Measurements from ENCODE around the gene SLC38A8. TPM values are rescaled to one million over a fixed set of nuclear protein-coding genes. Genes with fewer than 3 reads are reported as not detected.

The SLC38A8 gene
- total RNA-seq, 2 donors from 2014 or later = not detected

GRCh38 chr16:83969771-83970429 lies 72.7 kb downstream of the SLC38A8 start:
- Mint-ChIP-seq H3K4me3 (peak overlapping the region; percentile 59), H3K27ac (no peak overlapping the region), H3K36me3 (ENCODE audit: low read depth) (peaks cover 6% of the 10 kb centered on the region), H3K27me3 (peaks cover 19% of the 10 kb centered on the region), H3K4me1 (peaks cover 2% of the 10 kb centered on the region)
- DNase-seq (no peak), ATAC-seq (no peak)
- no peaks in the 10 kb centered on the region for H3K9me3 ChIP-seq (ENCODE audit: control insufficient read depth, low read length, poor library complexity, severe bottlenecking)

- no peak for DNase-seq
- Mint-ChIP-seq H3K4me3 (peak overlapping the region; percentile 57), H3K27ac (no peak overlapping the region), H3K27me3 (peaks cover 13% of the 10 kb centered on the region), H3K36me3 (ENCODE audit: low read depth) (peaks cover 6% of the 10 kb centered on the region), H3K4me1 (peaks cover 2% of the 10 kb centered on the region)
- H3K9me3 ChIP-seq (ENCODE audit: control insufficient read depth, low read length, poor library complexity, severe bottlenecking) = no peaks in the 10 kb centered on the region
- ATAC-seq = no peak
Observed at GRCh38 chr16:83968891-83969649, 73.5 kb downstream of the SLC38A8 start.

- H3K4me1 Mint-ChIP-seq = peaks cover 2% of the 10 kb centered on the region
- ATAC-seq (no peak), DNase-seq (no peak)
- H3K27ac Mint-ChIP-seq = no peak overlapping the region
- no peak overlapping the region for H3K4me3 Mint-ChIP-seq
- H3K9me3 ChIP-seq (ENCODE audit: control insufficient read depth, low read length, poor library complexity, severe bottlenecking) = no peaks in the 10 kb centered on the region
- peaks cover 6% of the 10 kb centered on the region for H3K36me3 Mint-ChIP-seq (ENCODE audit: low read depth)
- H3K27me3 Mint-ChIP-seq = peaks cover 13% of the 10 kb centered on the region
Observed at GRCh38 chr16:83968306-83968851, 74.2 kb downstream of the SLC38A8 start.

GRCh38 chr16:83967838-83968305 lies 74.7 kb downstream of the SLC38A8 start, which contains the start of gene NECAB2:
NECAB2 (plus strand) TSS chr16:83968244; CDS start chr16:83968649, 405 bp downstream.
- Mint-ChIP-seq H3K36me3 (ENCODE audit: low read depth) (peaks cover 6% of the 10 kb centered on the region), H3K27me3 (peaks cover 9% of the 10 kb centered on the region), H3K4me3 (peak within 1 kb of the TSS; percentile 66), H3K27ac (no peak within 1 kb of the TSS), H3K4me1 (peaks cover 2% of the 10 kb centered on the region)
- no peak for ATAC-seq
- no peak for DNase-seq
- no peaks in the 10 kb centered on the region for H3K9me3 ChIP-seq (ENCODE audit: control insufficient read depth, low read length, poor library complexity, severe bottlenecking)

GRCh38 chr16:83967091-83967490 lies 75.5 kb downstream of the SLC38A8 start:
- DNase-seq = no peak
- no peak overlapping the region for H3K4me3 Mint-ChIP-seq

GRCh38 chr16:83966153-83966696 lies 76.4 kb downstream of the SLC38A8 start:
- Mint-ChIP-seq H3K36me3 (ENCODE audit: low read depth) (peaks cover 6% of the 10 kb centered on the region), H3K4me3 (no peak overlapping the region), H3K4me1 (peaks cover 2% of the 10 kb centered on the region), H3K27me3 (peaks cover 8% of the 10 kb centered on the region), H3K27ac (no peak overlapping the region)
- H3K9me3 ChIP-seq (ENCODE audit: control insufficient read depth, low read length, poor library complexity, severe bottlenecking) = no peaks in the 10 kb centered on the region
- DNase-seq = no peak
- no peak for ATAC-seq

More at GRCh38 chr16:83967091-83967490, 75.5 kb downstream of the SLC38A8 start:
- no peaks in the 10 kb centered on the region for H3K9me3 ChIP-seq (ENCODE audit: control insufficient read depth, low read length, poor library complexity, severe bottlenecking)
- H3K4me1 Mint-ChIP-seq = peaks cover 2% of the 10 kb centered on the region
- peaks cover 8% of the 10 kb centered on the region for H3K27me3 Mint-ChIP-seq
- ATAC-seq = no peak
- H3K27ac Mint-ChIP-seq = no peak overlapping the region
- H3K36me3 Mint-ChIP-seq (ENCODE audit: low read depth) = peaks cover 6% of the 10 kb centered on the region

GRCh38 chr16:83965444-83966152 lies 77.0 kb downstream of the SLC38A8 start:
- DNase-seq (no peak), ATAC-seq (no peak)
- Mint-ChIP-seq H3K4me3 (no peak overlapping the region), H3K27me3 (peaks cover 8% of the 10 kb centered on the region), H3K27ac (no peak overlapping the region), H3K36me3 (ENCODE audit: low read depth) (peaks cover 6% of the 10 kb centered on the region), H3K4me1 (peaks cover 2% of the 10 kb centered on the region)
- no peaks in the 10 kb centered on the region for H3K9me3 ChIP-seq (ENCODE audit: control insufficient read depth, low read length, poor library complexity, severe bottlenecking)

- no peak overlapping the region for H3K27ac Mint-ChIP-seq
- no peak for ATAC-seq
- no peaks in the 10 kb centered on the region for H3K9me3 ChIP-seq (ENCODE audit: control insufficient read depth, low read length, poor library complexity, severe bottlenecking)
- peaks cover 2% of the 10 kb centered on the region for H3K4me1 Mint-ChIP-seq
- no peak for DNase-seq
- peaks cover 6% of the 10 kb centered on the region for H3K36me3 Mint-ChIP-seq (ENCODE audit: low read depth)
- no peak overlapping the region for H3K4me3 Mint-ChIP-seq
- H3K27me3 Mint-ChIP-seq = peaks cover 4% of the 10 kb centered on the region
Observed at GRCh38 chr16:83964684-83965443, 77.7 kb downstream of the SLC38A8 start.

GRCh38 chr16:83963277-83964119 lies 79.1 kb downstream of the SLC38A8 start:
- Mint-ChIP-seq H3K4me1 (peaks cover 2% of the 10 kb centered on the region), H3K27me3 (no peaks in the 10 kb centered on the region), H3K4me3 (no peak overlapping the region), H3K27ac (no peak overlapping the region), H3K36me3 (ENCODE audit: low read depth) (peaks cover 4% of the 10 kb centered on the region)
- H3K9me3 ChIP-seq (ENCODE audit: control insufficient read depth, low read length, poor library complexity, severe bottlenecking) = no peaks in the 10 kb centered on the region
- no peak for ATAC-seq
- DNase-seq = no peak

- DNase-seq (no peak), ATAC-seq (no peak)
- no peaks in the 10 kb centered on the region for H3K9me3 ChIP-seq (ENCODE audit: control insufficient read depth, low read length, poor library complexity, severe bottlenecking)
- Mint-ChIP-seq H3K27ac (no peak overlapping the region), H3K36me3 (ENCODE audit: low read depth) (peaks cover 2% of the 10 kb centered on the region), H3K27me3 (no peaks in the 10 kb centered on the region), H3K4me3 (no peak overlapping the region), H3K4me1 (no peaks in the 10 kb centered on the region)
Observed at GRCh38 chr16:83961591-83961990, 81.0 kb downstream of the SLC38A8 start.

GRCh38 chr16:83960521-83961249 lies 81.9 kb downstream of the SLC38A8 start:
- no peaks in the 10 kb centered on the region for H3K4me1 Mint-ChIP-seq
- ATAC-seq (no peak), DNase-seq (no peak)
- peaks cover 9% of the 10 kb centered on the region for H3K27me3 Mint-ChIP-seq
- no peak overlapping the region for H3K27ac Mint-ChIP-seq
- H3K9me3 ChIP-seq (ENCODE audit: control insufficient read depth, low read length, poor library complexity, severe bottlenecking) = no peaks in the 10 kb centered on the region
- H3K36me3 Mint-ChIP-seq (ENCODE audit: low read depth) = peaks cover 2% of the 10 kb centered on the region
- H3K4me3 Mint-ChIP-seq = no peak overlapping the region

All from T-helper 17 cell (primary cell).